Prostate gland (tissue), 2 donors: ENCODE data around the gene KCMF1. TPM values are rescaled to one million over a fixed set of nuclear protein-coding genes. Genes with fewer than 3 reads are reported as not detected.

Source experiments
- DNase-seq: peaks from one replicate; pipeline ENCODE4 v3.0.0-alpha.2; 2019; ENCODE audit warnings: low spot score
- H3K27ac ChIP-seq, 2 donors: fragments of 200-600 bp; sonication (generic); 2 replicates each; pipeline ENCODE4 v1.5.1; 2017 to 2019
- H3K27me3 ChIP-seq: fragments of 200-600 bp; sonication (generic); replicated peaks from 2 replicates; pipeline ENCODE4 v1.5.1; 2019; ENCODE audit not compliant: insufficient read depth
- H3K36me3 ChIP-seq, 2 donors: fragments of 200-600 bp; sonication (generic); 1 replicate in 1 of 2; 2 replicates in 1 of 2; pipeline versions ENCODE4 v1.5.1 to v1.8.1; 2017 to 2019
- H3K4me1 ChIP-seq: fragments of 200-600 bp; sonication (generic); replicated peaks from 2 replicates; pipeline ENCODE4 v1.5.1; 2019
- H3K4me3 ChIP-seq, 2 donors: fragments of 200-600 bp; sonication (generic); 2 replicates each; pipeline ENCODE4 v1.5.1; 2017 to 2019
- H3K9me3 ChIP-seq: fragments of 200-600 bp; sonication (generic); 2 replicates; pipeline ENCODE4 v1.5.1; 2017
- POLR2A ChIP-seq: fragments of 450-650 bp; IDR thresholded peaks from one replicate; pipeline ENCODE4 v1.6.1; 2016; ENCODE audit warnings: antibody characterized with exemption, mild to moderate bottlenecking
- POLR2AphosphoS5 ChIP-seq: sonication (generic); formaldehyde crosslinking; IDR thresholded peaks from one replicate; pipeline ENCODE4 v1.6.1; 2017; ENCODE audit warnings: antibody characterized with exemption
- WGBS: methylation state at CpG from one replicate; pipeline ENCODE4 v1.1.5; 2018; 5-methylcytosine and 5-hydroxymethylcytosine counted together
- intact Hi-C: fragments of 100-400 bp; cut with DNase I; formaldehyde crosslinking; loops from one replicate; pipeline ENCODE4 v1.14.2; 2022
- total RNA-seq, 2 donors: library from RNA; depleted of rRNA; stranded (reverse); fragments of >200 nt; gene quantifications; one replicate each; pipeline ENCODE4 v1.1.0, GENCODE V29; 2016
- TF ChIP-seq, protein P1 (sequence below), 4 experiments: fragments of 200-600 bp in 2 of 4; fragments of 450-650 bp in 2 of 4; sonication (generic) in 2 of 4; IDR thresholded peaks; 1 replicate in 3 of 4; 2 replicates in 1 of 4; pipeline ENCODE4 v1.5.1; 2016 to 2019; ENCODE audit warnings: antibody characterized with exemption in 4 of 4, mild to moderate bottlenecking in 2 of 4, moderate library complexity in 2 of 4

Gene KCMF1
- total RNA-seq, 2 donors from 2014 or later = 20.5 to 33.1 TPM

GRCh38 chr2:84939426-84940087 lies 31.4 kb upstream of the KCMF1 start:
- no peak for TF ChIP-seq POLR2A
- TF ChIP-seq, protein P1, sequence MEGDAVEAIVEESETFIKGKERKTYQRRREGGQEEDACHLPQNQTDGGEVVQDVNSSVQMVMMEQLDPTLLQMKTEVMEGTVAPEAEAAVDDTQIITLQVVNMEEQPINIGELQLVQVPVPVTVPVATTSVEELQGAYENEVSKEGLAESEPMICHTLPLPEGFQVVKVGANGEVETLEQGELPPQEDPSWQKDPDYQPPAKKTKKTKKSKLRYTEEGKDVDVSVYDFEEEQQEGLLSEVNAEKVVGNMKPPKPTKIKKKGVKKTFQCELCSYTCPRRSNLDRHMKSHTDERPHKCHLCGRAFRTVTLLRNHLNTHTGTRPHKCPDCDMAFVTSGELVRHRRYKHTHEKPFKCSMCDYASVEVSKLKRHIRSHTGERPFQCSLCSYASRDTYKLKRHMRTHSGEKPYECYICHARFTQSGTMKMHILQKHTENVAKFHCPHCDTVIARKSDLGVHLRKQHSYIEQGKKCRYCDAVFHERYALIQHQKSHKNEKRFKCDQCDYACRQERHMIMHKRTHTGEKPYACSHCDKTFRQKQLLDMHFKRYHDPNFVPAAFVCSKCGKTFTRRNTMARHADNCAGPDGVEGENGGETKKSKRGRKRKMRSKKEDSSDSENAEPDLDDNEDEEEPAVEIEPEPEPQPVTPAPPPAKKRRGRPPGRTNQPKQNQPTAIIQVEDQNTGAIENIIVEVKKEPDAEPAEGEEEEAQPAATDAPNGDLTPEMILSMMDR (IDR thresholded peaks at IDR 0.05) = no peak
- no peak for TF ChIP-seq POLR2AphosphoS5
- no peaks in the 10 kb centered on the region for H3K27me3 ChIP-seq
- H3K9me3 ChIP-seq = no peaks in the 10 kb centered on the region
- no peaks in the 10 kb centered on the region for H3K4me1 ChIP-seq
- intact Hi-C loops = no loop called here
- no peak overlapping the region for H3K27ac ChIP-seq
- no peak for DNase-seq
- no peak overlapping the region for H3K4me3 ChIP-seq
- H3K36me3 ChIP-seq = no peaks in the 10 kb centered on the region
- 59% methylated on average over 9 of the region's 9 CpGs for WGBS

DNA sequence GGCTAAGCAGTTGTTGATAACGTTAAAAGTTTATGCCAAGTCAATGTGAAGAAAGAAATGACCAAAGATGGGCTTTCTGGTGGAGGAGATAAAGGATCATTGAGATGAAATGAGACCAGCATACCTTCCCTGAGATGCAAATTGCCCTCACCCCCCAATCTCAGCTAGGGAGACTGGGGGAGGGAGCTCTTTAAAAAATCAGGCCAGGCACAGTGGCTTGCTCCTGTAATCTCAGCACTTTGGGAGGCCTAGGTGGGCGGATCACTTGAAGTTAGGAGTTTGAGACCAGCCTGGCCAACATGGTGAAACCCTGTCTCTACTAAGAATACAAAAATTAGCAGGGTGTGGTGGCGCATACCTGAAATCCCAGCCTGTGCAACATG lies 30.9 kb upstream of the KCMF1 start:
- H3K27me3 ChIP-seq = no peaks in the 10 kb centered on the region
- no peaks in the 10 kb centered on the region for H3K4me1 ChIP-seq
- H3K9me3 ChIP-seq = no peaks in the 10 kb centered on the region
- intact Hi-C loops = no loop called here
- DNase-seq = no peak
- no peak overlapping the region for H3K4me3 ChIP-seq
- TF ChIP-seq, protein P1 (IDR thresholded peaks at IDR 0.05) = no peak
- TF ChIP-seq POLR2A = no peak
- no peak for TF ChIP-seq POLR2AphosphoS5
- H3K27ac ChIP-seq = no peak overlapping the region
- 78% methylated on average over 3 of the region's 3 CpGs for WGBS
- H3K36me3 ChIP-seq = no peaks in the 10 kb centered on the region

DNA sequence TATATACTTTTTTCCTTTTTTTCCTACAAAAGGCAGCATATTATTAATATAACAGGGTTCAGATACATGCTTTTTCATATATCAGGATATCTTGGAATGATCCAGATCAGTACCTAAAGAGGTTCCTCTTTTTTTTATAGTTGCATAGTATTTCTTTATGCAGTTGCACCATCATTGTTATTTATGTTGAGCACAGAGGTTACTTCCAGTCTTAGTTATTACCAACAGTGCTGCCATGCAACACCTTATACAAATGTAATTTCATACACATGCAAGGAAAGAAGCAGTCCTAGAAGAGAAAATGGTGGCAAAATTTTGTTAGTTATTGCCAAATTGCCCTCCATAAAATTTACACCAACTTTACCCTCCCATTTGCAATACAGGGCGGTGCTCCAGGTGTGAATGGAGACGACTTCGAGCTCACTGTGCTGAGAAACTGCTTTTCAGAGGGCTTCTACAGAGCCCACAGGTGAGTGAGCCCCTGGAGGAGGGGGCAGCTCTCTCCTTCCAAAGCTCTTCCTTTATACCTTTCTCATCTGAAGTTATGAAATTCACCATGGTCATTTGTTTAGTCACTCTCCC lies 30.0 kb upstream of the KCMF1 start:
- intact Hi-C loops = no loop called here
- WGBS = 70% methylated on average over 3 of the region's 3 CpGs

GRCh38 chr2:84942166-84942565 lies 28.8 kb upstream of the KCMF1 start:
- 95% methylated on average over 2 of the region's 2 CpGs for whole genome bisulfite sequencing
- intact Hi-C loops = no loop called here

More for the DNA sequence above, 30.0 kb upstream of the KCMF1 start:
- DNase-seq = no peak
- no peaks in the 10 kb centered on the region for H3K36me3 ChIP-seq
- no peak overlapping the region for H3K4me3 ChIP-seq
- no peaks in the 10 kb centered on the region for H3K27me3 ChIP-seq
- no peaks in the 10 kb centered on the region for H3K9me3 ChIP-seq
- H3K27ac ChIP-seq = no peak overlapping the region
- TF ChIP-seq, protein P1 (IDR thresholded peaks at IDR 0.05) = no peak
- TF ChIP-seq POLR2A = no peak
- TF ChIP-seq POLR2AphosphoS5 = no peak
- no peaks in the 10 kb centered on the region for H3K4me1 ChIP-seq

More at GRCh38 chr2:84942166-84942565, 28.8 kb upstream of the KCMF1 start:
- Histone ChIP-seq H3K4me1 (no peaks in the 10 kb centered on the region), H3K9me3 (no peaks in the 10 kb centered on the region), H3K36me3 (no peaks in the 10 kb centered on the region), H3K27me3 (no peaks in the 10 kb centered on the region), H3K27ac (no peak overlapping the region), H3K4me3 (no peak overlapping the region)
- TF ChIP-seq, protein P1 (IDR thresholded peaks at IDR 0.05) = no peak
- TF ChIP-seq POLR2A (no peak), POLR2AphosphoS5 (no peak)
- DNase-seq = no peak
